ENCODE data around the gene CYGB. TPM values are rescaled to one million over a fixed set of nuclear protein-coding genes. Genes with fewer than 3 reads are reported as not detected.

The CYGB gene
- total RNA-seq, 5 donors from 2014 or later (not counting 1 experiment from before 2014, with no cell fraction given), result 0.20 to 0.76 (median 0.65) TPM

- Mint-ChIP-seq H3K27me3 (no peaks in the 10 kb centered on the region), H3K36me3 (peaks cover 15% of the 10 kb centered on the region), H3K4me1 (peaks cover 42 to 66% (median 59%) of the 10 kb centered on the region in 3 donors), H3K27ac (peak overlapping the region; percentile 97 to 98), H3K9me3 (no peaks in the 10 kb centered on the region), H3K4me3 (peak overlapping the region; percentile 95 to 98 (median 96))
- H3K27me3 ChIP-seq (replicated peaks in 1 of 2; ENCODE audit: control insufficient read depth in 2 of 2, extremely low read depth in 1 of 2, insufficient read depth in 2 of 2, low read length in 1 of 2), result no peaks in the 10 kb centered on the region
- H3K36me3 ChIP-seq (ENCODE audit: control insufficient read depth in 2 of 2, extremely low read depth in 1 of 2, insufficient read depth in 1 of 2, low read length in 1 of 2), result peaks cover 12 to 15% of the 10 kb centered on the region in 2 donors
- ATAC-seq (replicated peaks in 1 of 4) (peak; percentile 84 to 94 (median 88)), DNase-seq (peak; percentile 83 to 96 (median 90))
- CTCF ChIA-PET, result interaction anchor here (0.6 to 2.2 kb wide), 15 partner anchors 10 to 195 kb away, joined by 3 to 10 read pairs (median 4); partner anchors contain the start of gene ST6GALNAC2 (in 1 of the 2)
- H3K4me3 ChIP-seq (ENCODE audit: control insufficient read depth in 1 of 2, extremely low read depth in 1 of 2, low read length in 1 of 2), result peak overlapping the region; percentile 83 to 87
- H3K4me1 ChIP-seq (ENCODE audit: control insufficient read depth in 1 of 2, extremely low read depth in 1 of 2, insufficient read depth in 2 of 2, low read length in 2 of 2), result peaks cover 19 to 49% of the 10 kb centered on the region in 2 experiments
- H3K27ac ChIP-seq (ENCODE audit: low read length), result peak overlapping the region; percentile 97
- H3K9me3 ChIP-seq, result no peaks in the 10 kb centered on the region
- WGBS (ENCODE audit: insufficient coverage), result under 1% methylated on average over 37 of the region's 55 CpGs
- POLR2A ChIA-PET, result interaction anchor here (0.6 to 0.8 kb wide), 3 partner anchors 11 to 113 kb away, joined by 3 read pairs; no protein-coding TSS in a partner anchor
These were observed 20.1 kb upstream of the CYGB start for GRCh38 chr17:76557368-76558197.

- CTCF ChIA-PET, result interaction anchor here (0.6 to 2.2 kb wide), 13 partner anchors 11 to 1288 kb away, joined by 3 to 10 read pairs (median 4); partner anchors contain the start of gene ST6GALNAC2 (in 1 of the 2)
- no peaks in the 10 kb centered on the region for H3K9me3 Mint-ChIP-seq
- H3K27ac ChIP-seq (ENCODE audit: low read length), result peak overlapping the region; percentile 97
- H3K27me3 Mint-ChIP-seq, result no peaks in the 10 kb centered on the region
- H3K9me3 ChIP-seq, result no peaks in the 10 kb centered on the region
- 33% methylated on average over 29 of the region's 30 CpGs for WGBS (ENCODE audit: insufficient coverage)
- ATAC-seq (replicated peaks in 1 of 4) (peak; percentile 14 to 62 (median 30)), DNase-seq (peak in 30 of 35 experiments; percentile 19 to 84 (median 46))
- peak overlapping the region; percentile 83 to 87 for H3K4me3 ChIP-seq (ENCODE audit: control insufficient read depth in 1 of 2, extremely low read depth in 1 of 2, low read length in 1 of 2)
- peaks cover 41 to 62% (median 56%) of the 10 kb centered on the region in 3 donors for H3K4me1 Mint-ChIP-seq
- no peaks in the 10 kb centered on the region for H3K27me3 ChIP-seq (replicated peaks in 1 of 2; ENCODE audit: control insufficient read depth in 2 of 2, extremely low read depth in 1 of 2, insufficient read depth in 2 of 2, low read length in 1 of 2)
- H3K4me1 ChIP-seq (ENCODE audit: control insufficient read depth in 1 of 2, extremely low read depth in 1 of 2, insufficient read depth in 2 of 2, low read length in 2 of 2), result peaks cover 19 to 42% of the 10 kb centered on the region in 2 experiments
- POLR2A ChIA-PET, result interaction anchor here in 1 of 2 donors (0.6 to 0.8 kb wide), 2 partner anchors 67 to 114 kb away, joined by 3 read pairs; no protein-coding TSS in a partner anchor
- peak overlapping the region; percentile 97 to 98 for H3K27ac Mint-ChIP-seq
- peak overlapping the region; percentile 95 to 98 (median 96) for H3K4me3 Mint-ChIP-seq
- peaks cover 8% of the 10 kb centered on the region in 2 donors for H3K36me3 ChIP-seq (ENCODE audit: control insufficient read depth in 2 of 2, extremely low read depth in 1 of 2, insufficient read depth in 1 of 2, low read length in 1 of 2)
- peaks cover 12% of the 10 kb centered on the region for H3K36me3 Mint-ChIP-seq
These were observed 19.4 kb upstream of the CYGB start for GRCh38 chr17:76556765-76557367.

GRCh38 chr17:76554131-76554530, 16.6 kb upstream of the CYGB start:
- Histone ChIP-seq H3K27me3 (replicated peaks in 1 of 2; ENCODE audit: control insufficient read depth in 2 of 2, extremely low read depth in 1 of 2, insufficient read depth in 2 of 2, low read length in 1 of 2) (no peaks in the 10 kb centered on the region), H3K36me3 (ENCODE audit: control insufficient read depth in 2 of 2, extremely low read depth in 1 of 2, insufficient read depth in 1 of 2, low read length in 1 of 2) (no peaks in the 10 kb centered on the region), H3K4me3 (ENCODE audit: control insufficient read depth in 1 of 2, extremely low read depth in 1 of 2, low read length in 1 of 2) (no peak overlapping the region), H3K27ac (ENCODE audit: low read length) (no peak overlapping the region), H3K4me1 (ENCODE audit: control insufficient read depth in 1 of 2, extremely low read depth in 1 of 2, insufficient read depth in 2 of 2, low read length in 2 of 2) (peaks cover 14 to 18% of the 10 kb centered on the region in 2 experiments), H3K9me3 (no peaks in the 10 kb centered on the region)
- no peak overlapping the region for H3K4me3 Mint-ChIP-seq
- POLR2A ChIA-PET, result no interaction called here
- H3K4me1 Mint-ChIP-seq, result peaks cover 29 to 39% (median 32%) of the 10 kb centered on the region in 3 donors
- no peaks in the 10 kb centered on the region for H3K27me3 Mint-ChIP-seq
- no peaks in the 10 kb centered on the region for H3K36me3 Mint-ChIP-seq
- ATAC-seq (replicated peaks in 1 of 4), result no peak
- no peaks in the 10 kb centered on the region for H3K9me3 Mint-ChIP-seq
- DNase-seq, result no peak
- WGBS (ENCODE audit: insufficient coverage), result 75% methylated on average over 5 of the region's 6 CpGs
- CTCF ChIA-PET, result interaction anchor here in 1 of 2 donors (0.5 to 0.6 kb wide), 2 partner anchors 125 to 226 kb away, joined by 3 to 4 read pairs; no protein-coding TSS in a partner anchor
- H3K27ac Mint-ChIP-seq, result no peak overlapping the region

GRCh38 chr17:76553178-76553908, 15.8 kb upstream of the CYGB start:
- ATAC-seq (replicated peaks in 1 of 4), result no peak

GRCh38 chr17:76551685-76552084, 14.2 kb upstream of the CYGB start:
- WGBS (ENCODE audit: insufficient coverage), result 95% methylated on average over 3 of the region's 4 CpGs
- ATAC-seq (replicated peaks in 1 of 4), result no peak
- POLR2A ChIA-PET, result no interaction called here

More at GRCh38 chr17:76553178-76553908, 15.8 kb upstream of the CYGB start:
- ChIA-PET POLR2A (no interaction called here), CTCF (interaction anchor here in 1 of 2 donors (0.5 kb wide), 1 partner anchor 227 kb away, joined by 3 read pairs; no protein-coding TSS in a partner anchor)
- Mint-ChIP-seq H3K36me3 (no peaks in the 10 kb centered on the region), H3K27me3 (no peaks in the 10 kb centered on the region), H3K4me1 (peaks cover 21 to 31% (median 24%) of the 10 kb centered on the region in 3 donors), H3K9me3 (no peaks in the 10 kb centered on the region), H3K4me3 (no peak overlapping the region), H3K27ac (no peak overlapping the region)
- H3K9me3 ChIP-seq, result no peaks in the 10 kb centered on the region
- 52% methylated on average over 3 of the region's 8 CpGs for whole genome bisulfite sequencing (ENCODE audit: insufficient coverage)
- H3K4me3 ChIP-seq (ENCODE audit: control insufficient read depth in 1 of 2, extremely low read depth in 1 of 2, low read length in 1 of 2), result no peak overlapping the region
- peaks cover 6 to 12% of the 10 kb centered on the region in 2 experiments for H3K4me1 ChIP-seq (ENCODE audit: control insufficient read depth in 1 of 2, extremely low read depth in 1 of 2, insufficient read depth in 2 of 2, low read length in 2 of 2)
- no peaks in the 10 kb centered on the region for H3K27me3 ChIP-seq (replicated peaks in 1 of 2; ENCODE audit: control insufficient read depth in 2 of 2, extremely low read depth in 1 of 2, insufficient read depth in 2 of 2, low read length in 1 of 2)
- no peak for DNase-seq
- no peak overlapping the region for H3K27ac ChIP-seq (ENCODE audit: low read length)
- no peaks in the 10 kb centered on the region for H3K36me3 ChIP-seq (ENCODE audit: control insufficient read depth in 2 of 2, extremely low read depth in 1 of 2, insufficient read depth in 1 of 2, low read length in 1 of 2)

More at GRCh38 chr17:76551685-76552084, 14.2 kb upstream of the CYGB start:
- Histone ChIP-seq H3K27me3 (replicated peaks in 1 of 2; ENCODE audit: control insufficient read depth in 2 of 2, extremely low read depth in 1 of 2, insufficient read depth in 2 of 2, low read length in 1 of 2) (no peaks in the 10 kb centered on the region), H3K36me3 (ENCODE audit: control insufficient read depth in 2 of 2, extremely low read depth in 1 of 2, insufficient read depth in 1 of 2, low read length in 1 of 2) (no peaks in the 10 kb centered on the region), H3K4me1 (ENCODE audit: control insufficient read depth in 1 of 2, extremely low read depth in 1 of 2, insufficient read depth in 2 of 2, low read length in 2 of 2) (peaks cover 0 to 10% of the 10 kb centered on the region in 2 experiments), H3K4me3 (ENCODE audit: control insufficient read depth in 1 of 2, extremely low read depth in 1 of 2, low read length in 1 of 2) (no peak overlapping the region), H3K27ac (ENCODE audit: low read length) (no peak overlapping the region), H3K9me3 (no peaks in the 10 kb centered on the region)
- DNase-seq, result no peak
- Mint-ChIP-seq H3K9me3 (no peaks in the 10 kb centered on the region), H3K27ac (no peak overlapping the region), H3K27me3 (no peaks in the 10 kb centered on the region), H3K4me1 (peaks cover 4 to 17% (median 10%) of the 10 kb centered on the region in 3 donors), H3K36me3 (no peaks in the 10 kb centered on the region), H3K4me3 (no peak overlapping the region)
- CTCF ChIA-PET, result interaction anchor here (0.5 to 0.6 kb wide), 2 partner anchors 9 to 88 kb away, joined by 3 to 4 read pairs; no protein-coding TSS in a partner anchor
